ENCODE measurements around the gene CA5B. TPM values are rescaled to one million over a fixed set of nuclear protein-coding genes. Genes with fewer than 3 reads are reported as not detected.

CA5B gene
- total RNA-seq, 1 experiment from 2014 or later = 8.3 TPM

DNA sequence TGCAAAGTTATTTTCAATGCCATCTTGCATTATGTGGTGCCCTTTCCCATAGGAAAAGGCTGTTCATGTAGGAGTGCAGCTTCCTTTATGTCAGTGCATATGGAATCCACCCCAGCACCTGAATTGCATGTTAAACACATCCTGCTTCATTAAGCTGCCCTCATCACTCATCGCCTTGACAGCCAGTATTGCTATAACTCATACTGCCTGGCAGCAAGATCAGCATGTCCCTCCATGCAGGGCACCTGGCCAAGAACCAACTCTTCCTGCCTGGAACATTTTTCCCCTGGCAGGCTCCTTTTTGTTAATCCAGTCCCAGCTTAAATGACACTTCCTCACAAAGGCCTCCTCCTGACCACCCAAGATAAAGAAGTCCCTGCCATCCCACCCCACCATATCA is 23.5 kb upstream of the CA5B start:
- Histone ChIP-seq H2AK5ac (ENCODE audit: insufficient read length, low read length) (no peak overlapping the region), H3K18ac (ENCODE audit: insufficient read length, low read depth, low read length) (no peak overlapping the region), H3K27ac (ENCODE audit: insufficient read length, low read depth, low read length) (no peak overlapping the region), H4K20me1 (ENCODE audit: control insufficient read depth, insufficient read depth, insufficient read length) (no peaks in the 10 kb centered on the region), H2BK20ac (ENCODE audit: low read depth, low read length, poor library complexity, severe bottlenecking) (no peak overlapping the region), H3K9me3 (ENCODE audit: control insufficient read depth, low read depth, low read length) (no peaks in the 10 kb centered on the region), H3K9ac (ENCODE audit: extremely low read depth, insufficient read length, low read length) (no peak overlapping the region), H2BK12ac (ENCODE audit: insufficient read length, low read depth, low read length) (no peak overlapping the region), H4K91ac (ENCODE audit: insufficient read length, low read depth, low read length) (no peak overlapping the region), H2BK120ac (ENCODE audit: low read depth, low read length, poor library complexity, severe bottlenecking) (no peak overlapping the region), H3K23me2 (ENCODE audit: insufficient read length, low read depth, low read length, poor library complexity, severe bottlenecking) (no peaks in the 10 kb centered on the region), H3K4ac (ENCODE audit: low read depth, low read length) (no peak overlapping the region), H3K4me2 (ENCODE audit: insufficient read depth, insufficient read length, low read length) (no peak overlapping the region), H4K5ac (ENCODE audit: insufficient read length, low read depth, low read length) (no peak overlapping the region), H3K27me3 (ENCODE audit: insufficient read depth, low read length) (no peaks in the 10 kb centered on the region), H3K79me1 (ENCODE audit: insufficient read depth, low read depth, low read length, poor library complexity, severe bottlenecking) (no peaks in the 10 kb centered on the region), H3K23ac (ENCODE audit: insufficient read length, low read depth, low read length) (no peak overlapping the region), H3T11ph (ENCODE audit: low read length) (no peak overlapping the region), H2BK5ac (ENCODE audit: insufficient read length, low read length) (no peak overlapping the region), H4K8ac (replicated peaks; ENCODE audit: insufficient read length, low read depth, low read length) (no peak overlapping the region), H3K14ac (ENCODE audit: insufficient read depth, low read length) (no peak overlapping the region), H3K4me1 (ENCODE audit: insufficient read depth, low read length) (peaks cover 8% of the 10 kb centered on the region; the same call in 1 of the 2 replicates), H3K56ac (ENCODE audit: insufficient read length, low read depth, low read length) (no peak overlapping the region), H3K79me2 (ENCODE audit: insufficient read depth, low read length) (no peaks in the 10 kb centered on the region), H2AFZ (ENCODE audit: low read length) (no peak overlapping the region), H2BK15ac (ENCODE audit: low read depth, low read length) (no peak overlapping the region)
- WGBS (ENCODE audit: extremely low coverage, insufficient read length, low lambda C conversion rate) = no CpG with 5 or more reads among the region's 1 CpG
- H3K36me3 Mint-ChIP-seq (ENCODE audit: insufficient read depth in 1 of 3, low read depth in 3 of 3) = no peaks in the 10 kb centered on the region
- DNase-seq = no peak
- H3K4me1 Mint-ChIP-seq = peaks cover 18 to 19% of the 10 kb centered on the region in 2 experiments
- peak overlapping the region in 1 of 3 experiments; percentile 31; a peak in 1 of 7 replicates for H3K27ac Mint-ChIP-seq
- TF ChIP-seq, protein P1, sequence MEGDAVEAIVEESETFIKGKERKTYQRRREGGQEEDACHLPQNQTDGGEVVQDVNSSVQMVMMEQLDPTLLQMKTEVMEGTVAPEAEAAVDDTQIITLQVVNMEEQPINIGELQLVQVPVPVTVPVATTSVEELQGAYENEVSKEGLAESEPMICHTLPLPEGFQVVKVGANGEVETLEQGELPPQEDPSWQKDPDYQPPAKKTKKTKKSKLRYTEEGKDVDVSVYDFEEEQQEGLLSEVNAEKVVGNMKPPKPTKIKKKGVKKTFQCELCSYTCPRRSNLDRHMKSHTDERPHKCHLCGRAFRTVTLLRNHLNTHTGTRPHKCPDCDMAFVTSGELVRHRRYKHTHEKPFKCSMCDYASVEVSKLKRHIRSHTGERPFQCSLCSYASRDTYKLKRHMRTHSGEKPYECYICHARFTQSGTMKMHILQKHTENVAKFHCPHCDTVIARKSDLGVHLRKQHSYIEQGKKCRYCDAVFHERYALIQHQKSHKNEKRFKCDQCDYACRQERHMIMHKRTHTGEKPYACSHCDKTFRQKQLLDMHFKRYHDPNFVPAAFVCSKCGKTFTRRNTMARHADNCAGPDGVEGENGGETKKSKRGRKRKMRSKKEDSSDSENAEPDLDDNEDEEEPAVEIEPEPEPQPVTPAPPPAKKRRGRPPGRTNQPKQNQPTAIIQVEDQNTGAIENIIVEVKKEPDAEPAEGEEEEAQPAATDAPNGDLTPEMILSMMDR (conservative IDR thresholded peaks at IDR 0.05) = no peak
- H3K27me3 Mint-ChIP-seq (ENCODE audit: low read depth) = peaks cover 2% of the 10 kb centered on the region; the same call in 1 of the 2 replicates
- no peak overlapping the region for H3K4me3 Mint-ChIP-seq
- H3K9me3 Mint-ChIP-seq = no peaks in the 10 kb centered on the region

Measured in H9 (cell line).